ENCODE measurements around the gene BOLA2.
"Not testable (repeated sequence)": the region's sequence is repeated elsewhere in the genome, so short reads cannot be mapped to it uniquely, and the experiment has no call there.

Gene BOLA2

DNA sequence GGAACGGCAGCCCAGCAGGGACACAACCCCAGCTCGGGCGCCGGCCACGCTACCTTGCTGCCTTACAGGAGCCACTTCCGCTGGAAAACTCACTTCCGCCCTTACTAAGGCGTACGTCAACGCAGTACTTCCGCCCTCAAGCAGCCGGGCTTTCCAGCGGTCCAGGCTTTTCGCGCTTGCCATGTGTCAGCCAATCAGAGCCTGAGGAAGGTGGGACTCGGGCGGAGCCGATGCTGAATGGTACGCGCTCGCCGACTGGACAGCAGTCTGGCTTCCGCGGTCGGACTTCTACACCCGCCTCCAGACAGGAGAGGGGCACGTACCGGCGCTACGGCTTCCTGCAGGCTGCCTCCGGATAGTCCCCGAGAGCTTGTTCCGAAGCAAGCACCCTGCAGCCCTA lies at the start of gene BOLA2, which contains the start of gene SLX1B:
TSS of gene BOLA2 (minus strand) at position 83 of the 400 bp plus-strand sequence. CDS start 98 bp downstream, outside the sequence.
TSS of gene SLX1B (plus strand) at position 265 of the 400 bp plus-strand sequence.
- DNase-seq: not testable (repeated sequence)

DNA sequence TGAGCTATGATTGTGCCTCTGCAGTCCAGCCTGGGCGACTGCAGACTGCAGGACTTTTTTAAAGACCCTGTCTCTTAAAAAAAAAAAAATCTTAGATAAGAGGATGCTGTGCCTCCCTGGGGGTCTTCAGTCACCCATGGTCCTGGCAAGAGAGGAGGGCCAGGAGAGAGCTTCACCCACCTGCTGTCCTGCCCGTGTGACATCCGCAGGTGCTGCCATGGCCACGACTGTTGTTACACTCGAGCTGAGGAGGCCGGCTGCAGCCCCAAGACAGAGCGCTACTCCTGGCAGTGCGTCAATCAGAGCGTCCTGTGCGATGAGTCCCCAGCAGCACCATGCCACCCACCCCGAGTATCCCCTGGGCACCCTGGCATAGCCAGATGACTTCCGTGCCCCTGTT lies 28.1 kb upstream of the BOLA2 start:
- DNase-seq: not testable (repeated sequence)

- not testable (repeated sequence) for DNase-seq
Observed at GRCh38 chr16:29472065-29472464, 17.9 kb upstream of the BOLA2 start.

DNA sequence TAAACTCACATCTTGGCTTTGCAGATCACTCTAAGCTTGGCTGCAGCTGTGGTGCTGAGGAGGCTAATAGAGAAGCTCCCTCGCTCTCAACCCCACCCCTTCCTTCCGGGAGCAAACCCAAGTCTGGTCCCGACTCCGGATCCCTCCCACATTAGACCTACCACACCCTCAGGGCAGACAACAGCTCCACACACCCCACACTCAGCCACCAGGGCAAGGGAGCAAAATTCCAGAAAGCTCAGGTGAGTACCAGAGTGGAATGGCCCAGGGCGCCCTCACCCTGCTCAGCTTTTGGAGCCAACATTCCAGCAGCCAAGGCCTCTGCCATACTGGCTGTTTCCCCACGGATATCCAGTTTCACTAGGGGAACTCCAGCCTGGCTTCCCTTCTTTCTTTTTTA lies 15.5 kb upstream of the BOLA2 start:
- DNase-seq: not testable (repeated sequence)

- not testable (repeated sequence) for DNase-seq
Observed at GRCh38 chr16:29467654-29468366, 13.7 kb upstream of the BOLA2 start.

DNA sequence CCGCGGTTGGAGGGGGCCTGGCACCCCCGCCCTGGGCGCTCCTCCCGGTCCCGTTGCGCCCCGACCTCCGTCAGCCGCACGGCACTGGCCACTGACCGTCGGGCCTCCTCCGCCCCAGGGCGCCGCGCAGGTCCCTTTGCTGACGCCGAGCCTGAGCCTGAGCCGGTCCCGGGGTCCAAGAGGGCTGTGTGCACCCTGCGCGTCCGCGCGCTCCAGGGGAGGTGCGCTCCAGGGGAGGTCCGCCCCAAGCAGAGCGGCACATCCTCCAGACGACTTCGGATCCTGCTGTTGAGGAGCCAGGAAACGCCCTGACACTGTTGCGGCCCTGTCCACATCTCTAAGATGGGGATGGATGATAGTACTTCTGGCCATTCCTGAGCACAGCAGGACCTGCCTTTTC lies 12.8 kb upstream of the BOLA2 start:
- DNase-seq: not testable (repeated sequence)

GRCh38 chr16:29465985-29466824 lies 12.1 kb upstream of the BOLA2 start:
- not testable (repeated sequence) for DNase-seq

- DNase-seq: not testable (repeated sequence)
Observed at GRCh38 chr16:29460647-29461030, 6.5 kb upstream of the BOLA2 start.

GRCh38 chr16:29459706-29460646 lies 5.8 kb upstream of the BOLA2 start, which contains the start of gene SULT1A4:
Gene SULT1A4, plus strand, starts transcription at chr16:29459913. Its CDS starts 1,473 bp downstream, at chr16:29461386.
- DNase-seq: not testable (repeated sequence)

- not testable (repeated sequence) for DNase-seq
Observed at GRCh38 chr16:29457660-29458059, 3.5 kb upstream of the BOLA2 start.

GRCh38 chr16:29454828-29455227 lies 677 bp upstream of the BOLA2 start:
- DNase-seq: not testable (repeated sequence)

GRCh38 chr16:29453754-29454153 lies 397 bp downstream of the BOLA2 start:
- DNase-seq: not testable (repeated sequence)

DNA sequence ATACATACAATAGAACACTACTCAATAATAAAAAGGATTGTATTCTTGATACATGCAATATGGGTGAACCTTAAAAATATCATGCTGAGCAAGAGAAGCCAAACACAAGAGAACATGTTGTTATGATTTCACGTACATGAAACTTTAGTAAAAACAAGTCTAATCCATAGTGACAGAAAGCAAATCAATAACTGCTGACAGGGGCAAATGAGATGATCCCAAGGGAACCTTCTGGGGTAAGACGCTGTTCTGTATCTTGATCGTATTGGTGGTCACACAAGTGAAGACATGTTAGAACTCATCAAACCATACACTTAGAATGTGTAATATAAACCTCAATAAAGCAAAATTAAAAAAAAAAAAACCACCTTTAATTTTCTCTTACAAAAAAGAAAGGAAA lies 28.8 kb downstream of the BOLA2 start:
- not testable (repeated sequence) for DNase-seq

- DNase-seq: not testable (repeated sequence)
Observed at GRCh38 chr16:29423587-29423986, 30.6 kb downstream of the BOLA2 start.

GRCh38 chr16:29405249-29405648 lies 48.9 kb downstream of the BOLA2 start:
- DNase-seq: not testable (repeated sequence)
